Activated CD4-positive, alpha-beta T cell treated with anti-CD3 and anti-CD28 coated beads for 4 hours (primary cell): Measurements from ENCODE around the gene GAREM2.
"Not testable (repeated sequence)": the region's sequence is repeated elsewhere in the genome, so short reads cannot be mapped to it uniquely, and the experiment has no call there.

ENCODE experiments used
- DNase-seq, 2 donors: peaks; one replicate each; pipeline ENCODE4 v3.0.0-alpha.2; 2020

Gene GAREM2

GRCh38 chr2:26172871-26173775, at the start of gene GAREM2:
GAREM2 (plus strand) TSS chr2:26173088; CDS start chr2:26173221, 133 bp downstream.
- DNase-seq = no peak

- no peak for DNase-seq
These were observed 49.5 kb upstream of the GAREM2 start for GRCh38 chr2:26123426-26123825.

GRCh38 chr2:26126074-26126473, 46.8 kb upstream of the GAREM2 start:
- no peak for DNase-seq

DNA sequence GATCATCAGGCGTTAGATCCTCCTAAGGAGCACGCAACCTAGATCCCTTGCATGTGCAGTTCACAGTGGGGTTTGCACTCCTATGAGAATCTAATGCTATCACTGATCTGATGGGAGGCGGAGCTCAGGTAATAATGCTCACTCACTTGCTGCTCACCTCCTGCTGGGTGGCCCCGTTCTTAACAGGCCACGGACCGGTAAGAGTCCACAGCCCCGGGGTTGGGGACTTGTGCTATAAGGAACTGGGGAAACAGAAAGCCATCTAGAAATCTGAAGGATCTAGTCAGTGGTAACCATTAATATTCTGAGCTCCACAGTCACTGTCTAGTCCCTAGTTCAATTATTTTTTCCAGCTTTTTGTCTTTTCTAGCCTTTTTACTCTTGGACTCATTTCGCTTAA, 44.7 kb upstream of the GAREM2 start:
- no peak for DNase-seq

DNA sequence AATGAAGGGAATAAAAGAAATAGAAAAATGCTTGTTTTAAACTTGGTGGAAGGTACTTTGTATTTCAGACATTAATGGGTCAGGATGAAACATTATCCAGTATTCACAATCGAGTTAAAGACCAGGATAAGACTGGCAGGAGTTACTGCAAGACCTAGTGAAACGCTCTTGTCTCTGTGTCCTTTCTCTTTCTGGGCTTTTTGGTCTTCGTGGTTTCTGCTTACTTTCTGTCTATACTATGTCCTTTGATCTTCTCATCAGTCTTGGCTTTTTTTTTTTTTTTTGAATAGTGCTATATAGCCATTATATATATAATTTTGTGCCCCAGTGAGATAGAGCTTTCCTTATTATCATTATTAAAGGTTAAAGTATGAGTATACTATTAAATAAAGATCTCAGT, 42.1 kb upstream of the GAREM2 start:
- no peak for DNase-seq

GRCh38 chr2:26136451-26136850, 36.4 kb upstream of the GAREM2 start:
- DNase-seq = no peak

GRCh38 chr2:26139269-26140183, 33.4 kb upstream of the GAREM2 start:
- DNase-seq = no peak

GRCh38 chr2:26141145-26141769, 31.6 kb upstream of the GAREM2 start:
- no peak for DNase-seq

GRCh38 chr2:26144031-26144430, 28.9 kb upstream of the GAREM2 start:
- DNase-seq = no peak

- DNase-seq = peak; percentile 49 to 64
These were observed 27.8 kb upstream of the GAREM2 start for GRCh38 chr2:26144953-26145680.

DNA sequence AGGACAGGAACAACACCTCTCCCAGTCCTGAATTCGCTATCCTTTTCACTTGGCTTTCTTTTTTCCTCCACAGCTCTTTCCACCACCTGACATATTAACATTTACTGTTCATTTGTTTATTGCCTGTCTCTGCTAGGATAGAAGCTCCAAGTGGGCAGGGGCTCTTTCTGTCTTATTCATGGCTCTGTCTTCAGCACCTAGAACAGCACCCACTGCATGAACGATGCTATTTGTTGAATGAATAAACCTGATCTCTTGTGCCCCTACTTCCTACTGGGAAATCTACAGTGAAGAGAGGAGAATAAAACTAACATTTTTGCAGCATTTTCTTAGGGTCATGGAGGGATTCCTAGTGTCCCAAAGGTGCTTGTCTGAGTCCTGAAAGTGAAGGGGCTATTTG, 24.4 kb upstream of the GAREM2 start:
- DNase-seq = no peak

DNA sequence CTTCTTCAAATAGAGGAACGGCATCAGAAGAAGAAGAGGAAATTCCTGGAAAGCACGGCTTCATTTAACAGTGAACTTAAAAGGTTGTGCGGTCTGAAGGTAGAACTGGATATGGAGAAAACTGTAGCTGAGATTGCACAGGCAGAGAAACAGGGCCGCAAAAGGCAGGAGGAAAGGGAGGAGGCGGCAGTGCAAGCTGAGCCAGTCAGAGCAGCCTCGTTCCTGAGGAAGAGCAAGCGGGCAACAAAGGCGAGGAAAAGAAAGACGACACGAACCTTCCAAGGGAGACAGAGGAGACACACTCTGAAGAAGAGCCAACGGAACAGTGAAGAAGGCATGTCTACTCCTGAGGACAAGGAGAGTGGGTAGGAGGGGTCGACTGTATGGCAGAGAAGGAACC, 22.6 kb upstream of the GAREM2 start:
- no peak for DNase-seq

GRCh38 chr2:26157580-26157979, 15.3 kb upstream of the GAREM2 start:
- DNase-seq = no peak

DNA sequence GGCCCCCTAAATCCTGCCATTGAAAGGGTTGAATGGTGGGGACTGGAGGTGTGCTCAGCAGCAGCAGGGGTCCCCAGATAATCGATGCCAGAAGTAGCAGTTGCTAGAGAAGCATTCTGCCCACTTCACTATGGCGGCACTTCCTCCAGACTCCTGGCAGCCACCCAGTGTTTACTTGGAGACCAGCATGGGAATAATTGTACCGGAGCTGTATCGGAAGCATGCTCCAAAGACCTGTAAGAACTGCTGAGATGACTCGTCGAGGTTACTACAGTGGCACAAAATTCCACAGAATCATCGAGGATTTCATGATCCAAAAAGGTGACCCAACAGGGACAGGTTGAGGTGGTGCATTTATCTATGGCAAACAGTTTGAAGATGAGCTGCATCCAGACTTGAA, 11.0 kb upstream of the GAREM2 start:
- DNase-seq = no peak

- DNase-seq = no peak
These were observed 9.9 kb upstream of the GAREM2 start for GRCh38 chr2:26162963-26163362.

- DNase-seq = no peak
These were observed 8.7 kb upstream of the GAREM2 start for GRCh38 chr2:26164231-26164630.

- no peak for DNase-seq
These were observed 8.2 kb upstream of the GAREM2 start for GRCh38 chr2:26164641-26165211.

DNA sequence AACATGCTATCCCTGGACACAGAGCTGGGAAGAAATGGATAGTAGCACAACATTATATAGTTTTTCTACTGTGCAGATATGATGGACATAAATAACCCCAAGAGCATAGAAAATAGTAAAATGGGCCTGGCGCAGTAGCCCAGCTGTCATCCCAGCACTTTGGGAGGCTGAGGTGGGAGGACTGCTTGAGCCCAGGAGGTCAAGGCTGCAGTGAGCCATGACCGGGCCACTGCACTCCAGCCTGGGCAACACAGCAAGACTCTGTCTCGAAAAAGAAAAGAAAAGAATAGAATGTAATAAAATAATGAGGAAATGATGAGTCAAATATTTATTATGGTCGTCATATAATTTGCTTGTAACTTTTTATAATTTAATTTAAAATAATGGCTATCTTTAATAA, 7.5 kb upstream of the GAREM2 start:
- no peak for DNase-seq

- DNase-seq = not testable (repeated sequence)
These were observed 6.3 kb upstream of the GAREM2 start for GRCh38 chr2:26166541-26166940.

DNA sequence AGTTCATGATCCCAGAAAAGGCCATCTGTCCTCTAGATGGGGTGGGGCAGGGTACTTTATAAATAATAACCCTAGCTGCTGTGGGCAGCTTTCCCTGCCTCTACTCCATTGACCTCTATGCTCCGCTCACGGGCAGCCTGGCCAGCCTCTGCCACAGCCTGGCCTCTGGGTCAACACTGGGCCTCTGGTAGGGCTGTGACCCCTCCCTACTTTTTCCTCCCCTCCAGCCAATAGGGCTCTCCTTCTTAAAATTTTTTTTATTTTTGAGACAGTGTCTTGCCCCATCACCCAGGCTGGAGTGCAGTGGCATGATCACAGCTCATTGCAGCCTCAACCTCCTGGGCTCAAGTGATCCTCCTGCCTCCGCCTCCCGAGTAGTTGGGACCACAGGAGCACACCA, 4.1 kb upstream of the GAREM2 start:
- DNase-seq = no peak

DNA sequence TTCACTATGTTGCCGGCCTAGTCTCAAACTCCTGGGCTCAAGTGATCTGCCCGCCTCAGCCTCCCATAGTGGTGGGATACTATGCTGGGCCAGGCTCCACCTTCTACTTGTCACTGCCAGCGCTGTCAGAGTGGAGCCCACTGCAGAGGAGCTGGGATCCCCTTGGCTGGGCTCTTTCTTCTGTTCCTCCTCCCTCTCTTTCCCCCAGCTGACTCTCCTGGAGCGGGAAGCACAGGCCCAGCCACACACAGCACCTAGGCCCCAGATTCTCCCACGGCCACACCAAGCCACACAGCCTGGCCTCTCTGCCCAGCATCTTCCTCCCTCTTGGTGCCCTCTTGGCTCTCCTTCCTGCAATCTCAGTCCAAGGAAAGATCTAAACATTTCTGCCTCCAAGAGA, 3.7 kb upstream of the GAREM2 start:
- DNase-seq = no peak
